Upper lobe of left lung (tissue), 6 donors: ENCODE measurements around the gene EIF2S3. TPM values are rescaled to one million over a fixed set of nuclear protein-coding genes. Genes with fewer than 3 reads are reported as not detected.

Experiments
- ATAC-seq, 2 donors: fragments of 200-7000 bp; cut with Tn5 transposase; one replicate each; pipeline ENCODE4 v1.9.1; 2022; ENCODE audit warnings: mild to moderate bottlenecking in 2 of 2, moderate library complexity in 2 of 2; ENCODE audit not compliant: low FRiP score in 2 of 2
- DNase-seq, 2 donors: peaks; one replicate each; pipeline ENCODE4 v3.0.0-alpha.2; 2019 to 2020
- H3K27ac ChIP-seq, 4 donors: fragments of 200-600 bp; sonication (generic); one replicate each; pipeline ENCODE4 v1.5.1; 2016 to 2019
- H3K27me3 ChIP-seq, 4 donors: fragments of 200-600 bp; sonication (generic); one replicate each; pipeline ENCODE4 v1.5.1; 2017 to 2019
- H3K36me3 ChIP-seq, 4 donors: fragments of 200-600 bp; sonication (generic); one replicate each; pipeline ENCODE4 v1.5.1; 2016 to 2019
- H3K4me1 ChIP-seq, 4 donors: fragments of 200-600 bp; sonication (generic); one replicate each; pipeline ENCODE4 v1.5.1; 2018 to 2019
- H3K4me3 ChIP-seq, 4 donors: fragments of 200-600 bp; sonication (generic); one replicate each; pipeline ENCODE4 v1.5.1; 2017 to 2019; ENCODE audit warnings: mild to moderate bottlenecking in 2 of 4, moderate library complexity in 1 of 4
- H3K9me3 ChIP-seq, 4 donors: fragments of 200-600 bp; sonication (generic); one replicate each; pipeline ENCODE4 v1.5.1; 2018 to 2019
- CTCF ChIP-seq, 6 experiments: fragments of 450-650 bp in 4 of 6; fragments of 200-600 bp in 2 of 6; sonication (generic) in 2 of 6; IDR thresholded peaks; one replicate each; pipeline ENCODE4 v1.5.1; 2016 to 2019; ENCODE audit warnings: antibody characterized with exemption in 6 of 6
- EP300 ChIP-seq, 4 donors: sonication (generic); formaldehyde crosslinking; IDR thresholded peaks; one replicate each; pipeline ENCODE4 v1.5.1; 2017; ENCODE audit warnings: antibody characterized with exemption in 4 of 4, control low read depth in 2 of 4
- POLR2A ChIP-seq, 4 donors: fragments of 450-650 bp; IDR thresholded peaks; one replicate each; pipeline ENCODE4 v1.5.1; 2016 to 2017; ENCODE audit warnings: antibody characterized with exemption in 4 of 4, mild to moderate bottlenecking in 2 of 4
- POLR2AphosphoS5 ChIP-seq, 2 donors: sonication (generic); formaldehyde crosslinking; IDR thresholded peaks; one replicate each; pipeline ENCODE4 v1.5.1; 2017; ENCODE audit warnings: antibody characterized with exemption in 2 of 2
- WGBS, 2 donors: methylation state at CpG; one replicate each; pipeline ENCODE4 v1.1.5; 2017 to 2018; 5-methylcytosine and 5-hydroxymethylcytosine counted together
- total RNA-seq, 6 donors: library from RNA; depleted of rRNA in 4 of 6; stranded (reverse); fragments of >200 nt in 4 of 6; gene quantifications; one replicate each; pipeline versions ENCODE4 v1.1.0 to v1.2.1, GENCODE V29; 2016 to 2021
- donor health status: DM: no; HTN: no; CAD: no; lungs with moderate emphysema.
- donor health status: DM: no; HTN: yes; CAD: no; lungs with severe emphysema.

EIF2S3 gene
- total RNA-seq, result 100 to 1,000 TPM in 3 of 6 donors, 10 to 100 TPM in 3; 65.0 to 161 (median 104) TPM

DNA sequence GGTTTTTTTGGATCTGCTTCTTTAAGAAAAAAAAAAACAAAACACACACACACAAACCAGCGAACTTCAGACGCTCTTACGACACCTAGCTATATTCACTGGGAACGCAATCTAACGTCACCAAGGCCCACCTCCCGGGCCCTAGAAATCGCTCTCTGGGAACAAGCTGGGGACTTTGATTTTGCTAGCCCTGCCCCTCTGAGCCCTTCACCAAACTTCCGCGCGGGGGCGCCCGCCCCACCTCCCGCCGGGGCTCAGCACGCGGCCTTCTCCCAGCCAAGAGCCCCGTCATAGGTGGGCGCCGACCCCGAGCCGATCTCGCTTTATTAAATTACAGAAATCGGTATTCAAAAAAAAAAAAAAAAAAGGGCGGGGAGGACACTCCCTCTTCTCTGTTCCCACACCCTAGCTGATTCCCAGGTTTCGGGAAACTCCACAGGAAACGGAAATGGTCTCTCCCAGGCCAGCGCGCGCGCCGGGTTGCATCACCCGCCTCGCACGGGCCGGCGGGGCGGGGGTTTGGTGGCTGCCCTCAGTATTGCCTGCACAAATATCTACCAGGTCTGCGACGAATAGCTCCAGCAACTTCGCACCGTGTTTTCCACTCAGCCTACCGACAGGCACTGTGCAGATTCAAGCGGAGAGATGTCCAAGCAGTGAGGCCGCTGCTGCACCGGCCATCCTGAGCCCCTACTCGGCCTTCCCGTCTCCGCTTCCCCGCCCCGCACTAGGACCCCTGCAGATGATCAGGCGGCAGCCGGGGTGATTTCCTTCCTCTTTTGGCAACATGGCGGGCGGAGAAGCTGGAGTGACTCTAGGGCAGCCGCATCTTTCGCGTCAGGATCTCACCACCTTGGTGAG is at the start of gene EIF2S3:
EIF2S3 (plus strand) TSS at position 775 of the 861 bp plus-strand sequence; CDS start at position 788, 13 bp downstream.
- H3K4me3 ChIP-seq, result peak within 1 kb of the TSS in 3 of 4 donors; percentile 75 to 92 (median 75)
- DNase-seq (peak; percentile 90 to 96), ATAC-seq (peak; percentile 98)
- TF ChIP-seq POLR2AphosphoS5 (IDR thresholded peaks at IDR 0.05) (peak; percentile 76), CTCF (IDR thresholded peaks at IDR 0.05) (peak; percentile 42 to 87 (median 58)), EP300 (IDR thresholded peaks at IDR 0.05) (peak in 2 of 4 donors; percentile 59 to 78), POLR2A (IDR thresholded peaks at IDR 0.05) (peak in 2 of 4 donors; percentile 50 to 61)
- H3K9me3 ChIP-seq, result no peaks in the 10 kb centered on the region
- 0 to 1% methylated on average over 9 to 53 of the region's 57 CpGs for WGBS, 2 donors
- no peaks in the 10 kb centered on the region for H3K27me3 ChIP-seq
- peak within 1 kb of the TSS; percentile 90 to 93 (median 91) for H3K27ac ChIP-seq
- H3K36me3 ChIP-seq, result peaks cover 0 to 27% (median 9%) of the 10 kb centered on the region in 4 donors
- H3K4me1 ChIP-seq, result peaks cover 0 to 7% (median 4%) of the 10 kb centered on the region in 4 donors

DNA sequence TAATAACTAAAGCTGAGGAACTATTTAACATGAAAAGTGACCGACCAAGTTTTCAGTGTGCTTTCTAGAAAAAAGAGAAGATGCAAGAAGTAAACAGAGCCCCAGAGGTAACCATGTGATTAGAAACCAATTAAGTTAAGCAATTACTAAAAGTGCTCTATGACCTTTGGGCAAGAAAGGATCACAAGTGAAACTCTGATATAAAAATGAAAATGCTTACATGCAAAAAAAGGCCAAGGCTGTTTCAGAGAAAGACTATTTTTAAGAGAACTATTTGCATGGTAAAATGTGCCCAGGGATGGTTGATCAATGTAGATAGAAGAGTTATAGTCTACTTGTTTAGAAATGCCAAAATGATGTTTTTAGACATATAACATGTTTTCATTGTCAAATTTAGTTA is 49.7 kb upstream of the EIF2S3 start:
- 76% methylated on average over 1 of the region's 1 CpG for WGBS, 2 donors

DNA sequence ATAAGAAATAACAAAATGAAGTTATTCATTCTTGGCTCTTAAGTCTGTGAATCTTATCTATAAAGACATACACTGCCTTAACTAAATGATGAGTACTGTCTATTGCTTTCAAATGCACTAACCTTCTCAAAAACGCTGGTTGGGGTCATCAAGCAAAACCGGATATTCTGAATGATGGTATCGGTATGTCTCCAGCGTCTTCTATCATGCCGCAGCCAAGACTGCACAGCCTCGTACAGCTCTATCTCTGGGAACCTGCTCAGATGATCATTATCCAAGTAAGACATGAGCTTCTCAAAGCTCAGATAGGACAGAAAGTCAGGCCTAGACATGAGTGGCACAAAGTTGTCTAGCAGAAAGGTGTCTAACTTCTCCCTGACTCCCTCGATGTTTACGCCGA is 48.9 kb upstream of the EIF2S3 start:
- no peaks in the 10 kb centered on the region for H3K4me1 ChIP-seq
- no peak overlapping the region for H3K27ac ChIP-seq
- TF ChIP-seq CTCF (IDR thresholded peaks at IDR 0.05), result no peak
- no peak for TF ChIP-seq EP300 (IDR thresholded peaks at IDR 0.05)
- TF ChIP-seq POLR2AphosphoS5 (IDR thresholded peaks at IDR 0.05), result no peak
- no peak for TF ChIP-seq POLR2A (IDR thresholded peaks at IDR 0.05)
- 89 to 94% methylated on average over 6 to 9 of the region's 9 CpGs for WGBS, 2 donors
- no peaks in the 10 kb centered on the region for H3K36me3 ChIP-seq
- H3K4me3 ChIP-seq, result no peak overlapping the region
- DNase-seq (no peak), ATAC-seq (no peak)
- H3K9me3 ChIP-seq, result no peaks in the 10 kb centered on the region
- H3K27me3 ChIP-seq, result no peaks in the 10 kb centered on the region

More for the DNA sequence above, 49.7 kb upstream of the EIF2S3 start:
- H3K4me3 ChIP-seq, result no peak overlapping the region
- no peak overlapping the region for H3K27ac ChIP-seq
- H3K36me3 ChIP-seq, result no peaks in the 10 kb centered on the region
- ATAC-seq, result no peak
- no peak for TF ChIP-seq EP300 (IDR thresholded peaks at IDR 0.05)
- DNase-seq, result no peak
- H3K9me3 ChIP-seq, result no peaks in the 10 kb centered on the region
- no peaks in the 10 kb centered on the region for H3K27me3 ChIP-seq
- no peaks in the 10 kb centered on the region for H3K4me1 ChIP-seq

DNA sequence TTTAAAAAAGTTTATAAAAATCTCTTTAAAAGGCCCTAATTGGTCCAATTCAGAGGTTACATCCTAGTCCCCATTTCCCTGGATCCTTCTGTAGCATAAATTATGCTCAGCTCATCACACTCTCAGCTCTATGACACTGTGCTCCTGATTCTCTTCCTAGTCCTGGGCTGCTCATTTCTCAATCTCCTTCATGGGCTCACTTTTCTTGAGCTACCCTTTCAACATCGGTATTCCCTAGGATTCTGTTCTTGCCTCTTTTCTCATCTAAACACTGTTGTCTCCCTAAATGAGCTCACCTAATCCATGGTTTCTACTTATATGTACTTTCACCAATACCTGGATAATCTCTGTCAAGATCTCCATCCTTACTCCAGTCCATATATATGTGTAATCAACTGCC is 42.5 kb upstream of the EIF2S3 start:
- no peak overlapping the region for H3K4me3 ChIP-seq
- TF ChIP-seq POLR2AphosphoS5 (IDR thresholded peaks at IDR 0.05), result no peak
- TF ChIP-seq POLR2A (IDR thresholded peaks at IDR 0.05), result no peak
- TF ChIP-seq CTCF (IDR thresholded peaks at IDR 0.05), result no peak
- no peak for TF ChIP-seq EP300 (IDR thresholded peaks at IDR 0.05)
- no peaks in the 10 kb centered on the region for H3K36me3 ChIP-seq
- no peaks in the 10 kb centered on the region for H3K4me1 ChIP-seq
- ATAC-seq (no peak), DNase-seq (no peak)
- no peaks in the 10 kb centered on the region for H3K27me3 ChIP-seq
- H3K27ac ChIP-seq, result no peak overlapping the region
- 90 to 94% methylated on average over 1 of the region's 1 CpG for WGBS, 2 donors
- H3K9me3 ChIP-seq, result no peaks in the 10 kb centered on the region

DNA sequence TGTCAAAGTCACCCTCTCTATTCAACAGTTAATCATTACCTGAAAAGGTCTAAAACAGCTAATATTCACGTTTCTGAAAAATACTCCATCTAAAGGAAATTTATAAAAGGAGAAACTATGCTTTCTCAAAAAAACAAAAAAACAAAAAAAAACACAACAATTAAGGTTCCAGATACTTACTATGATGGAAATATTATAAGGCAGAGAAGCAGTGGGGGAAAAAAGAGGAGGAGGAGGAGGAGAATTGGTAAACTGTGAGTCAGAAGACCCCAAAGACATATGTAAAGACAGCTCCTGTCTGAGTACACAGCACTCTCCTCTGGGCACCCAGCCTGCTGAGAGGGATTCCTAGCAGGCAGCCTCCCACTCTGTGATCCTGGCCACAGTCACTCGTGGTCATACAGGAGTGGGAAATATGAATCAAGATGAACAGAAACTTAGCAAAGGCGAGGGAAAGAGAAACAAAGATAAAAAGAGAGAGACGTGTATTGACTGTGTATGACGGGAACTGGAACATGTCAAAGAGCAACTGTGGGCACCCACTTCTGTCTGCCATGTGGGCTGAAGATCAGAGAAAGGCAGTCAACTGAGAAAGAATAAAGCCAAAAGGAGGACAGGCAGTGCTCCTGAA is 40.3 kb upstream of the EIF2S3 start:
- no peak for DNase-seq

More for the DNA sequence above, 40.3 kb upstream of the EIF2S3 start:
- Histone ChIP-seq H3K27ac (no peak overlapping the region), H3K4me1 (no peaks in the 10 kb centered on the region), H3K4me3 (no peak overlapping the region), H3K36me3 (no peaks in the 10 kb centered on the region), H3K9me3 (no peaks in the 10 kb centered on the region), H3K27me3 (no peaks in the 10 kb centered on the region)
- no peak for TF ChIP-seq EP300 (IDR thresholded peaks at IDR 0.05)
- no peak for TF ChIP-seq POLR2AphosphoS5 (IDR thresholded peaks at IDR 0.05)
- no peak for TF ChIP-seq CTCF (IDR thresholded peaks at IDR 0.05)
- no peak for TF ChIP-seq POLR2A (IDR thresholded peaks at IDR 0.05)
- 35 to 60% methylated on average over 5 of the region's 5 CpGs for WGBS, 2 donors
- no peak for ATAC-seq
